ENCODE measurements around the gene IFNA7.
"Not testable (repeated sequence)": the region's sequence is repeated elsewhere in the genome, so short reads cannot be mapped to it uniquely, and the experiment has no call there.

Gene IFNA7

GRCh38 chr9:21174671-21175070 lies 27.3 kb downstream of the IFNA7 start:
- DNase-seq, result no peak

GRCh38 chr9:21172156-21172555 lies 29.8 kb downstream of the IFNA7 start:
- no peak for DNase-seq

GRCh38 chr9:21171351-21171750 lies 30.7 kb downstream of the IFNA7 start:
- no peak for DNase-seq

GRCh38 chr9:21166560-21166959 lies 35.4 kb downstream of the IFNA7 start, which contains the start of gene IFNA21:
Gene IFNA21 (minus strand): TSS chr9:21166660. CDS start chr9:21166612, 48 bp downstream.
- DNase-seq, result not testable (repeated sequence)

GRCh38 chr9:21165516-21165915 lies 36.5 kb downstream of the IFNA7 start:
- DNase-seq, result no peak

GRCh38 chr9:21160178-21160577 lies 41.8 kb downstream of the IFNA7 start:
- DNase-seq, result peak; percentile 55 to 72

- no peak for DNase-seq
Measured at GRCh38 chr9:21155501-21155900, 46.5 kb downstream of the IFNA7 start.

GRCh38 chr9:21154018-21154608 lies 47.9 kb downstream of the IFNA7 start:
- DNase-seq, result peak; percentile 59 to 62

- peak; percentile 4 to 34 for DNase-seq
Measured at GRCh38 chr9:21153336-21154017, 48.5 kb downstream of the IFNA7 start.

Measured in Kasumi-1 (cell line).